GM21619 (cell line): ENCODE data around the gene TIGD4.
"Not testable (repeated sequence)": the region's sequence is repeated elsewhere in the genome, so short reads cannot be mapped to it uniquely, and the experiment has no call there.

ENCODE experiments used
- ATAC-seq: cut with Tn5 transposase; IDR thresholded peaks from one replicate; pipeline ENCODE4 v1.9.1; 2021; ENCODE audit not compliant: unreplicated experiment

The TIGD4 gene

DNA sequence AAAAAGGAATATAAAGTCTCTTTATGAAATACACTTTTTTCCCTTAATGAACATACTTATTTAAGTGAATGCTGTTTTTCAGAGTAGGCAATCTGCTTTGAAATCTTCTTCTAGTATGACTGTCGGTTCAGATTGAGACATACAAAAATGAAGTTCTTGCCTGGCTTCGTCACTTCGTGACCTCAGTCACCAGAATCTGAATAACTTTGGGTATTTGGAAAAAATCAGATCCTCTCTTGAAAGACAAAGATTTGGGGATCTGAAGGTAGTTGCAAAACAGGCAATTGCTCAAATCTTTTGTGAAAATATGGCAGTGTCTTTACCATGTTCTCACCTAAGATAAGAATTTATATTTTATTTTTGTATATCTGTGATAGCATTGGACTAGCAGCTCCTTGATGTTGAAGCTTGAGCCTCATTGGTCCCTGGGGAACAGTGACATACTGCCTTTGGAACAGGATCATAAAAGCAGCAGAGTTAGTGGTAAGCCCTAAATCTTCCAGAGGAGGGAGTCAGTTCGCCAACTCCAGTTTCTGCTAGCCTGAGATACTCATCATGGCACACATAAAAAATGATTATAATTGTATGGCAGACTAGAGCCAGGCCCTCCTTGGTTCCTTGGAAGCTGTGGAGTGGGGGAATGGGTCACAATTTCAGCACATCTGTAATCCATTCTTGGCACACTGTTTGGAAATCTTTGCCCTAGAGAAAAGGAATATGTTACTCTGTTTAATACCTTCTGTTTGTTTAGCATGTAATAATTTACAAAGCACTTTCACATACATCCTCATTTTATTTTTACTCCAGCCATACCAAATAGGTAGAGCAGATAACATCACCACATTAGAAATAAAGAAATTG, 5.2 kb upstream of the TIGD4 start:
- ATAC-seq: no peak

- no peak for ATAC-seq
Measured at GRCh38 chr4:152780267-152780778, 793 bp upstream of the TIGD4 start.

GRCh38 chr4:152778656-152779512, 646 bp downstream of the TIGD4 start:
- ATAC-seq: no peak

GRCh38 chr4:152777488-152777887, 2.0 kb downstream of the TIGD4 start:
- no peak for ATAC-seq

GRCh38 chr4:152776352-152776751, 3.2 kb downstream of the TIGD4 start:
- no peak for ATAC-seq

GRCh38 chr4:152773953-152774352, 5.6 kb downstream of the TIGD4 start:
- no peak for ATAC-seq

DNA sequence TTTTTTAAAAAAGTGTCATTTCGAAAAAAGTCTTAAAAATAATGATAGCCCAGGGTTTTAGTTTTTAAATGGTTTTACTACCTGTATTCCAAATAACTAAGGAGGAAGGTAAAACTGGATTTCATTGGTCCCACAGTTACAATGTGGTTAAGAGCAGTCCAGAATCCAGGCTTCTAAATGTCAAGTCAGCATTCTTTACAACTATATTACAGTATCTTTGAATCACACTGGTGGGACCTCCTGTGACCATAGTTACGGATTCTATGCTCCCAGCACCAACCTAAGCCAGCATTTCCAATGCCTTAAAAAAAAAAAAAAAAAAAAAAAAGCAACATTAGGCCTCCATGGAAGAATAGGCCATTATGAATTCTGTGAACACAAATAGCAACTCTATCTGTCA, 6.2 kb downstream of the TIGD4 start:
- ATAC-seq: no peak

- peak; percentile 93 for ATAC-seq
Measured at GRCh38 chr4:152771741-152772533, 7.6 kb downstream of the TIGD4 start.

GRCh38 chr4:152765069-152765737, 14.3 kb downstream of the TIGD4 start:
- not testable (repeated sequence) for ATAC-seq

- ATAC-seq: no peak
Measured at GRCh38 chr4:152763796-152764195, 15.7 kb downstream of the TIGD4 start.

- no peak for ATAC-seq
Measured at GRCh38 chr4:152748619-152749018, 30.9 kb downstream of the TIGD4 start.

GRCh38 chr4:152747444-152747843, 32.1 kb downstream of the TIGD4 start:
- no peak for ATAC-seq

DNA sequence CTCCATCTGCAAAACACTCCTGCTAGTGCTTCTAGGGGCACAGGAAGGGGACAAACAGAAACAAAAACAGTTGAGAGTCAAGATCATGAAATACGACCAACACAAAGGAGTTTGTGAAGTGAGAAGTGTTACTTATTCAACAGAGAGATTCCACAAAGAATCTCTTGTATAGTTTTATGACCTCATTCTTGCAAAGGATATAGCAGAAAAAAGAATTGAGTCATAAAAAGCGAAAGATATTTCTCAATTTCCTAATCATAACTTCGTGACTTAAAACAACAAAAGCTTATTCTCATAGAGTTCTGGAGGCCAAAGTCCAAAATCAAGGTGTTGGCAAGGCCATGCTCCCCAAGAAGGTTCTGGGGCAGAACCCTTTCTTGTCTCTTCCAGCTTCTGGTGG, 40.7 kb downstream of the TIGD4 start:
- ATAC-seq: no peak

- no peak for ATAC-seq
Measured at GRCh38 chr4:152735906-152736305, 43.6 kb downstream of the TIGD4 start.

- ATAC-seq: peak; percentile 51
Measured at GRCh38 chr4:152735396-152735859, 44.1 kb downstream of the TIGD4 start.

DNA sequence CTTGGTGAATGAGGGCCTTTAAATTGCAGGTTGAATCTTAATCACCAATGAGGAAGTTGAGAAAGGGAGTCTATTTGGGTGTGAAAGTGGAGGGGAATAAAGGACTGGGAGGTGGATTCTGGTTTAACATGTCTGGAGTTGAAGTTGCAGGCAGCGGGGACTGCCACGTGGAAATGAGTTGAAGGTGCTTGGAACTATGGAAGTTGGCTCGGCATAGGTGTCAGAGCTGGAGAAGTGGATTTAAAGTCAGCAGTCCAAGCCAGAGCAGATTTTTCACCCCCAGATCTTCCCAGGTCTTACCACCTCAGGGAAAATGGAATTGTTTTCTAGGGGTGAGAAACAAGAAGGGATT, 44.9 kb downstream of the TIGD4 start:
- no peak for ATAC-seq

- no peak for ATAC-seq
Measured at GRCh38 chr4:152734015-152734698, 45.4 kb downstream of the TIGD4 start.

DNA sequence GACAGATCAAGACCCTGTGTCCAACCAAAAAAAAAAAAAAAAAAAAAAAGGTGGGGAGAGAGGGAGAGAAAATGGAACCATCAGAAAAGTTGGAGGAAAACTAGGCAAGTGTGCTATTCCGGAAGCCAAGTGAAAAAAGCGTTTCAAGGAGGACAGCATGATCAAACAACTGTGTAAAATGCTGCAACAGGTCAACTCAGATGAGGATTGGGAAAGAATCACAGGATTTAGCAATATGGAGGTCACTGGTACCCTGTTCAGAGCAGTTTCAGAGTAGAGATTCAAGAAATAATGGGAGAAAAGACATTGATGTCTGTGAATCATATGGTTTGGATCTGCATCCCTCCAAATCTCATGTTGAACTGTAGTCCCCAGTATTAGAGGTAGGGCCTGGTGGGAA, 47.5 kb downstream of the TIGD4 start:
- no peak for ATAC-seq

DNA sequence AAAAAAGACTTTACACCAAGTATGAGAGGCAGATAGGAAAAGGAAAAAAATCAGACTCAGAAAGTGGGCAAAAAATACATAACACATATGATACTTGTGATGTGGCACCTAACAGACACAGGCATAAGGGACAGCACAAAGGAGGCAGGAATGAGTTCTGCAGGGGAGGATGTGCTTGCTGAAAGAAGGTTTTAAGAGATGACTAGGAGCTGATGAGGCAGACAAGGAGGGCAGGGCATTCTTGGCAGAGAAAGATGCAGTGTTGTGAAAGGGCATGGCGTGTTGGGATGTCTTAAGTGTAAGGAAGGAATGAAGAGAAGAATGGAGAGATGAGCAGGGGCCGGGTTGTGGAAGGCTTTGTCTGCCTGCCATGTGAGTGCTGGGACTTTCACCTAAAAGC, 50.1 kb downstream of the TIGD4 start:
- no peak for ATAC-seq

GRCh38 chr4:152728343-152728742, 51.2 kb downstream of the TIGD4 start:
- ATAC-seq: no peak
